SK-N-SH (cell line): ENCODE results near the gene AP2A2. TPM values are rescaled to one million over a fixed set of nuclear protein-coding genes. Genes with fewer than 3 reads are reported as not detected.

ENCODE experiments used
- CTCF ChIA-PET: fragments of 300-600, 350-600 bp; formaldehyde crosslinking; extraction: SDS; loops from one replicate; lab custom pipeline; 2021; lab: Yijun Ruan, JAX
- POLR2A ChIA-PET: fragments of 350-600 bp; sonication (Branson Sonifier 250); formaldehyde crosslinking; extraction: SDS; loops from one replicate; lab custom pipeline; 2020; ENCODE audit warnings: antibody characterized with exemption, inconsistent platforms; lab: Yijun Ruan, JAX
- DNase-seq: peaks from one replicate; pipeline ENCODE4 v3.0.0; 2012
- H2AFZ ChIP-seq: fragments of 200-600 bp; sonication (generic); 2 replicates; pipeline ENCODE4 v1.8.1; 2016; ENCODE audit warnings: antibody characterized with exemption, mild to moderate bottlenecking, low read depth
- H3F3A ChIP-seq: fragments of 200-600 bp; sonication (generic); replicated peaks from 2 replicates; pipeline ENCODE3; 2016; ENCODE audit warnings: antibody characterized with exemption, mild to moderate bottlenecking; ENCODE audit not compliant: insufficient read depth
- H3K27ac ChIP-seq, 2 experiments: fragments of 200-500 bp in 1 of 2; fragments of 200-600 bp in 1 of 2; sonication (Bioruptor generic) in 1 of 2; sonication (generic), shearing (Covaris generic) in 1 of 2; 2 replicates each; pipeline versions ENCODE4 v1.5.1 to v1.6.1; 2014 to 2016; ENCODE audit warnings: low read depth in 2 of 2, inconsistent platforms in 1 of 2, low read length in 1 of 2, mild to moderate bottlenecking in 1 of 2, mixed read lengths in 1 of 2
- H3K27me3 ChIP-seq: fragments of 200-600 bp; sonication (generic), shearing (Covaris generic); 2 replicates; pipeline ENCODE4 v1.6.1; 2016; ENCODE audit warnings: mixed run types; ENCODE audit not compliant: insufficient read depth
- H3K36me3 ChIP-seq, 2 experiments: fragments of 200-500 bp in 1 of 2; fragments of 200-600 bp in 1 of 2; sonication (Bioruptor generic) in 1 of 2; sonication (generic) in 1 of 2; replicated peaks in 1 of 2; 2 replicates each; pipeline versions ENCODE3 to v1.5.1; 2014 to 2016; ENCODE audit warnings: low read length in 1 of 2, mild to moderate bottlenecking in 1 of 2; ENCODE audit not compliant: insufficient read depth in 2 of 2, control insufficient read depth in 1 of 2
- H3K4me1 ChIP-seq, 2 experiments: fragments of 200-500 bp in 1 of 2; fragments of 200-600 bp in 1 of 2; sonication (Bioruptor generic) in 1 of 2; sonication (generic), shearing (Covaris generic) in 1 of 2; 2 replicates each; pipeline versions ENCODE4 v1.5.1 to v1.6.1; 2014 to 2016; ENCODE audit warnings: low read depth in 1 of 2, low read length in 1 of 2, mixed run types in 1 of 2; ENCODE audit not compliant: insufficient read depth in 2 of 2, control insufficient read depth in 1 of 2
- H3K4me2 ChIP-seq: fragments of 200-600 bp; sonication (generic), shearing (Covaris generic); 2 replicates; pipeline ENCODE4 v1.6.1; 2017; ENCODE audit warnings: mixed run types
- H3K4me3 ChIP-seq, 2 experiments: fragments of 200-500 bp in 1 of 2; fragments of 200-600 bp in 1 of 2; sonication (Bioruptor generic) in 1 of 2; sonication (generic), shearing (Covaris generic) in 1 of 2; 2 replicates each; pipeline versions ENCODE4 v1.5.1 to v1.8.1; 2014 to 2016; ENCODE audit warnings: low read depth in 2 of 2, inconsistent platforms in 1 of 2, low read length in 1 of 2, mild to moderate bottlenecking in 1 of 2, mixed read lengths in 1 of 2, moderate library complexity in 1 of 2
- H3K79me2 ChIP-seq: fragments of 200-600 bp; sonication (generic); 2 replicates; pipeline ENCODE4 v1.8.1; 2017; ENCODE audit warnings: mild to moderate bottlenecking; ENCODE audit not compliant: insufficient read depth
- H3K9ac ChIP-seq: fragments of 200-600 bp; sonication (generic); 2 replicates; pipeline ENCODE4 v1.6.1; 2017; ENCODE audit warnings: mixed run types
- H3K9me2 ChIP-seq: fragments of 200-600 bp; sonication (generic); 2 replicates; pipeline ENCODE4 v1.6.1; 2017; ENCODE audit warnings: mixed run types
- H3K9me3 ChIP-seq: fragments of 200-600 bp; sonication (generic); 2 replicates; pipeline ENCODE4 v1.6.1; 2017; ENCODE audit warnings: mixed run types, mild to moderate bottlenecking, moderate library complexity
- H4K20me1 ChIP-seq: fragments of 200-600 bp; sonication (generic); 2 replicates; pipeline ENCODE4 v1.6.1; 2017; ENCODE audit warnings: mild to moderate bottlenecking, mixed run types; ENCODE audit not compliant: insufficient read depth
- CHD2 ChIP-seq: fragments of 150-350 bp; IDR thresholded peaks from 2 replicates; pipeline ENCODE4 v1.6.1; 2018; ENCODE audit warnings: low read length; ENCODE audit not compliant: partially characterized antibody
- CTCF ChIP-seq: fragments of 200-600 bp; sonication (generic); IDR thresholded peaks from 2 replicates; pipeline ENCODE4 v1.6.1; 2017; ENCODE audit warnings: antibody characterized with exemption, mild to moderate bottlenecking, moderate library complexity
- ELF1 ChIP-seq: IDR thresholded peaks from 2 replicates; pipeline ENCODE4 v1.4.0; 2012
- EZH2phosphoT487 ChIP-seq: fragments of 200-600 bp; sonication (generic); IDR thresholded peaks from 2 replicates; pipeline ENCODE4 v1.6.1; 2017; ENCODE audit warnings: low read depth, mixed run types, mild to moderate bottlenecking, antibody characterized with exemption, moderate library complexity, borderline replicate concordance
- FOXJ3 ChIP-seq: sonication (generic); formaldehyde crosslinking; IDR thresholded peaks from 2 replicates; pipeline ENCODE4 v1.5.1; 2020; ENCODE audit warnings: mild to moderate bottlenecking, missing genetic modification reagents
- GABPA ChIP-seq: IDR thresholded peaks from 2 replicates; pipeline ENCODE4 v1.4.0; 2012; ENCODE audit warnings: low read depth, mild to moderate bottlenecking
- IRF3 ChIP-seq: fragments of 150-350 bp; IDR thresholded peaks from 2 replicates; pipeline ENCODE4 v1.6.1; 2016; ENCODE audit warnings: mild to moderate bottlenecking, low read depth, low read length
- MAX ChIP-seq: IDR thresholded peaks from 2 replicates; pipeline ENCODE4 v1.4.0; 2012; ENCODE audit warnings: low read depth
- MXI1 ChIP-seq: IDR thresholded peaks from 2 replicates; pipeline ENCODE4 v1.6.1; 2012; ENCODE audit warnings: mild to moderate bottlenecking, low read depth, low read length, improper control_type of control experiment
- NFIC ChIP-seq: IDR thresholded peaks from 2 replicates; pipeline ENCODE4 v1.4.0; 2012; ENCODE audit warnings: borderline replicate concordance
- PBX3 ChIP-seq: IDR thresholded peaks from 2 replicates; pipeline ENCODE4; 2012
- POLR2AphosphoS5 ChIP-seq: IDR thresholded peaks from 2 replicates; pipeline ENCODE4 v1.6.1; 2012; ENCODE audit warnings: low read depth, low read length
- RAD21 ChIP-seq: IDR thresholded peaks from 2 replicates; pipeline ENCODE4 v1.6.1; 2012; ENCODE audit warnings: mild to moderate bottlenecking, low read length
- RFX5 ChIP-seq: IDR thresholded peaks from 2 replicates; pipeline ENCODE4 v1.6.1; 2012; ENCODE audit warnings: mild to moderate bottlenecking, improper control_type of control experiment, low read length
- RXRA ChIP-seq: IDR thresholded peaks from 2 replicates; pipeline ENCODE4 v1.4.0; 2012; ENCODE audit warnings: low read depth, mild to moderate bottlenecking, borderline replicate concordance
- SIN3A ChIP-seq: IDR thresholded peaks from 2 replicates; pipeline ENCODE4 v1.6.1; 2012; ENCODE audit warnings: low read depth, mild to moderate bottlenecking, low read length, moderate library complexity, borderline replicate concordance
- TAF1 ChIP-seq: IDR thresholded peaks from 2 replicates; pipeline ENCODE4 v1.6.1; 2012; ENCODE audit warnings: low read depth, mild to moderate bottlenecking, low read length, moderate library complexity, borderline replicate concordance
- TEAD4 ChIP-seq: IDR thresholded peaks from 2 replicates; pipeline ENCODE4 v1.4.0; 2012; ENCODE audit warnings: mild to moderate bottlenecking, borderline replicate concordance; ENCODE audit not compliant: insufficient read depth
- USF1 ChIP-seq: IDR thresholded peaks from 2 replicates; pipeline ENCODE4 v1.4.0; 2012; ENCODE audit warnings: low read depth, borderline replicate concordance
- ZBTB33 ChIP-seq: IDR thresholded peaks from 2 replicates; pipeline ENCODE4 v1.4.0; 2012; ENCODE audit warnings: low read depth, borderline replicate concordance
- WGBS: methylation state at CpG from one replicate; pipeline ENCODE4 v1.1.6; 2017; ENCODE audit warnings: low lambda C conversion rate; 5-methylcytosine and 5-hydroxymethylcytosine counted together
- polyA plus RNA-seq, 3 experiments: library from polyadenylated mRNA; depleted of rRNA; stranded (reverse); fragments of >200 nt; gene quantifications; 2 replicates each; pipeline ENCODE4 v1.2.3, GENCODE V29; 2012

AP2A2 gene
- polyA plus RNA-seq, 1 of the 3 experiments (the other 2 are of a cell fraction) = 42.7 TPM

- no peak overlapping the region for H3K9ac ChIP-seq
- no peaks in the 10 kb centered on the region for H3K27me3 ChIP-seq
- H3K4me1 ChIP-seq = peaks cover 0 to 31% of the 10 kb centered on the region in 2 experiments; a peak in 1 of 4 replicates
- peaks cover 8% of the 10 kb centered on the region for H3F3A ChIP-seq
- peak overlapping the region; percentile 69 to 82; a peak in 3 of 4 replicates for H3K4me3 ChIP-seq
- H3K27ac ChIP-seq = peak overlapping the region in 1 of 2 experiments; percentile 30; a peak in 1 of 4 replicates
- TF ChIP-seq CHD2 = no peak
- TF ChIP-seq RFX5 = no peak
- TF ChIP-seq RAD21 = no peak
- no peak for TF ChIP-seq ZBTB33
- TF ChIP-seq NFIC = no peak
- TF ChIP-seq EZH2phosphoT487 = no peak
- TF ChIP-seq SIN3A = no peak
- no peak for TF ChIP-seq CTCF
- no peak for TF ChIP-seq MXI1
- no peak for TF ChIP-seq MAX
- TF ChIP-seq IRF3 = no peak
- TF ChIP-seq ELF1 = no peak
- TF ChIP-seq TAF1 = no peak
- no peak for TF ChIP-seq USF1
- TF ChIP-seq FOXJ3 (CRISPR knock-in tag) = no peak
- TF ChIP-seq RXRA = no peak
- TF ChIP-seq TEAD4 = no peak
- TF ChIP-seq PBX3 = no peak
- no peak for TF ChIP-seq POLR2AphosphoS5
- TF ChIP-seq GABPA = no peak
- TF ChIP-seq, all 33 proteins: peak for 0
- no peaks in the 10 kb centered on the region for H3K9me3 ChIP-seq
- CTCF ChIA-PET = interaction anchor here (0.6 to 3.6 kb wide), 23 partner anchors 9 to 158 kb away, joined by 3 to 27 read pairs (median 4); partner anchors contain the start of genes CD151 and CHID1
- no peak overlapping the region for H2AFZ ChIP-seq
- peaks cover 31% of the 10 kb centered on the region for H4K20me1 ChIP-seq
- H3K9me2 ChIP-seq = no peaks in the 10 kb centered on the region
- peaks cover 39% of the 10 kb centered on the region for H3K79me2 ChIP-seq
- H3K36me3 ChIP-seq = peaks cover 8 to 9% of the 10 kb centered on the region in 2 experiments
- H3K4me2 ChIP-seq = no peak overlapping the region
- 80% methylated on average over 1 of the region's 28 CpGs for WGBS
- POLR2A ChIA-PET = interaction anchor here (0.6 to 1.0 kb wide), 2 partner anchors 14 to 92 kb away, joined by 3 to 4 read pairs; partner anchors contain the start of genes CD151 and CHID1
- no peak for DNase-seq
Measured at GRCh38 chr11:925158-925495, 543 bp upstream of the AP2A2 start.
